ENCODE measurements around the gene CXXC5. TPM values are rescaled to one million over a fixed set of nuclear protein-coding genes. Genes with fewer than 3 reads are reported as not detected.

The CXXC5 gene
- polyA plus RNA-seq, 3 donors: 209 to 219 (median 210) TPM

Other genes starting within 250 kb of the CXXC5 start
- gene SPATA24, start 244.3 kb upstream of the CXXC5 start, polyA plus RNA-seq (ENCODE audit: insufficient read length in 3 of 3): 10 to 100 TPM; 11.6 to 13.3 (median 12.7) TPM
- gene DNAJC18, start 208.8 kb upstream of the CXXC5 start, polyA plus RNA-seq (ENCODE audit: insufficient read length in 3 of 3): 10 to 100 TPM; 27.5 to 33.4 (median 32.5) TPM
- 10 to 100 TPM; 28.9 to 30.6 (median 30.2) TPM for gene ECSCR, start 185.6 kb upstream of the CXXC5 start, polyA plus RNA-seq (ENCODE audit: insufficient read length in 3 of 3)
- gene SMIM33, start 177.3 kb upstream of the CXXC5 start, polyA plus RNA-seq (ENCODE audit: insufficient read length in 3 of 3): not detected
- gene STING1, start 165.6 kb upstream of the CXXC5 start, polyA plus RNA-seq (ENCODE audit: insufficient read length in 3 of 3): 10 to 100 TPM; 24.4 to 27.8 (median 24.7) TPM
- 100 to 1,000 TPM; 175 to 188 (median 176) TPM for gene UBE2D2, start 87.0 kb upstream of the CXXC5 start, polyA plus RNA-seq (ENCODE audit: insufficient read length in 3 of 3)
- gene PSD2, start 147.5 kb downstream of the CXXC5 start, polyA plus RNA-seq (ENCODE audit: insufficient read length in 3 of 3): 1 to 10 TPM; 1.3 to 2.2 (median 1.6) TPM

All from right renal cortex interstitium (tissue), 3 donors.